Gastrocnemius medialis (tissue), 4 donors: ENCODE results near the gene SRSF2.

Source experiments
- CTCF ChIP-seq, 5 experiments: fragments of 450-650 bp in 3 of 5; fragments of 200-600 bp in 2 of 5; sonication (generic) in 2 of 5; IDR thresholded peaks in 4 of 5; conservative IDR thresholded peaks in 1 of 5; 1 replicate in 4 of 5; 2 replicates in 1 of 5; pipeline ENCODE4 v1.5.1; 2016 to 2019; ENCODE audit warnings: antibody characterized with exemption in 5 of 5, mild to moderate bottlenecking in 3 of 5, moderate library complexity in 3 of 5
- POLR2A ChIP-seq, 2 donors: fragments of 450-650 bp; IDR thresholded peaks; one replicate each; pipeline ENCODE4 v1.6.1; 2017; ENCODE audit warnings: antibody characterized with exemption in 2 of 2, mild to moderate bottlenecking in 2 of 2, moderate library complexity in 2 of 2

GRCh38 chr17:76702941-76703637 lies 34.0 kb downstream of the SRSF2 start:
- TF ChIP-seq POLR2A (IDR thresholded peaks at IDR 0.05): no peak
- TF ChIP-seq CTCF (IDR thresholded peaks at IDR 0.05 in 4 of 5, conservative IDR thresholded peaks at IDR 0.05 in 1 of 5): no peak
